K562 (cell line): Measurements from ENCODE around the gene CHD2. TPM values are rescaled to one million over a fixed set of nuclear protein-coding genes. Genes with fewer than 3 reads are reported as not detected.

ENCODE experiments used
- ARID3B ChIP-seq: fragments of 250-450 bp; sonication (Bioruptor Pico); IDR thresholded peaks from 2 replicates; pipeline ENCODE4 v1.4.0; 2020; ENCODE audit warnings: borderline replicate concordance
- EP400 ChIP-seq: fragments of 450-650 bp; IDR thresholded peaks from 2 replicates; pipeline ENCODE4 v1.6.1; 2017; ENCODE audit warnings: antibody characterized with exemption, mild to moderate bottlenecking, moderate library complexity
- IFI16 ChIP-seq: fragments of 250-450 bp; sonication (Bioruptor Pico); IDR thresholded peaks from 2 replicates; pipeline ENCODE4 v2.1.2; 2022; ENCODE audit warnings: mild to moderate bottlenecking, inconsistent platforms
- MTA2 ChIP-seq: fragments of 450-650 bp; IDR thresholded peaks from 2 replicates; pipeline ENCODE4 v1.6.1; 2016; ENCODE audit warnings: low read depth
- SLC30A9 ChIP-seq: fragments of 250-450 bp; sonication (Bioruptor Pico); IDR thresholded peaks from 2 replicates; pipeline ENCODE4 v1.8.0; 2022; ENCODE audit warnings: mild to moderate bottlenecking, moderate library complexity
- SNIP1 ChIP-seq: fragments of 450-650 bp; IDR thresholded peaks from 2 replicates; pipeline ENCODE4 v1.7.1; 2017; ENCODE audit warnings: low read depth, mild to moderate bottlenecking
- STAT6 ChIP-seq: sonication (generic); formaldehyde crosslinking; IDR thresholded peaks from 2 replicates; pipeline ENCODE4 v1.8.1; 2023; ENCODE audit warnings: mild to moderate bottlenecking, missing genetic modification reagents
- TCF7L2 ChIP-seq: fragments of 150-350 bp; IDR thresholded peaks from 2 replicates; pipeline ENCODE4 v1.6.1; 2016; ENCODE audit warnings: low read depth, mild to moderate bottlenecking, low read length, moderate library complexity
- TSHZ1 ChIP-seq: fragments of 250-450 bp; sonication (Bioruptor Pico); IDR thresholded peaks from 2 replicates; pipeline ENCODE4 v1.4.0; 2020; ENCODE audit warnings: mild to moderate bottlenecking, moderate library complexity
- ZNF586 ChIP-seq: fragments of 450-650 bp; formaldehyde crosslinking; conservative IDR thresholded peaks from 2 replicates; pipeline ENCODE4 v1.4.0; 2020; ENCODE audit warnings: mild to moderate bottlenecking, moderate library complexity
- polyA plus RNA-seq, 8 experiments: library from polyadenylated mRNA; depleted of rRNA in 4 of 8; stranded (reverse) in 5 of 8; unstranded in 3 of 8; fragments of >200 nt; fragmentation: Nextera tagmentation in 2 of 8; fragmentation: Illumina TruSeq in 1 of 8; extraction: Ambion mirVana in 2 of 8; extraction: Trizol in 1 of 8; gene quantifications; 2 replicates each; pipeline versions ENCODE4 v1.2.1 to v1.2.3, GENCODE V29; 2011 to 2014; ENCODE audit warnings: inconsistent platforms in 1 of 8, missing spikeins in 1 of 8
- total RNA-seq, 7 experiments: library from RNA; depleted of rRNA in 6 of 7; stranded (reverse); fragments of >200 nt in 6 of 7; fragmentation: Illumina TruSeq in 2 of 7; extraction: Trizol in 2 of 7; gene quantifications; 2 replicates each; pipeline versions ENCODE4 v1.2.1 to v1.2.3, GENCODE V29; 2011 to 2021; ENCODE audit warnings: low replicate concordance in 1 of 7
- TF ChIP-seq, protein P1 (sequence below): fragments of 450-650 bp; IDR thresholded peaks from 2 replicates; pipeline ENCODE4 v1.6.1; 2017; ENCODE audit warnings: antibody characterized with exemption
- TF ChIP-seq, protein P2 (sequence below): fragments of 450-650 bp; formaldehyde crosslinking; IDR thresholded peaks from 2 replicates; pipeline ENCODE4 v1.4.0; 2022; ENCODE audit warnings: missing genetic modification characterization

CHD2 gene
- total and polyA plus RNA-seq, 9 of the 15 experiments (the other 6 are each of a cell fraction or from before 2014, with no cell fraction given), result 38.9 to 70.8 (median 56.2) TPM

DNA sequence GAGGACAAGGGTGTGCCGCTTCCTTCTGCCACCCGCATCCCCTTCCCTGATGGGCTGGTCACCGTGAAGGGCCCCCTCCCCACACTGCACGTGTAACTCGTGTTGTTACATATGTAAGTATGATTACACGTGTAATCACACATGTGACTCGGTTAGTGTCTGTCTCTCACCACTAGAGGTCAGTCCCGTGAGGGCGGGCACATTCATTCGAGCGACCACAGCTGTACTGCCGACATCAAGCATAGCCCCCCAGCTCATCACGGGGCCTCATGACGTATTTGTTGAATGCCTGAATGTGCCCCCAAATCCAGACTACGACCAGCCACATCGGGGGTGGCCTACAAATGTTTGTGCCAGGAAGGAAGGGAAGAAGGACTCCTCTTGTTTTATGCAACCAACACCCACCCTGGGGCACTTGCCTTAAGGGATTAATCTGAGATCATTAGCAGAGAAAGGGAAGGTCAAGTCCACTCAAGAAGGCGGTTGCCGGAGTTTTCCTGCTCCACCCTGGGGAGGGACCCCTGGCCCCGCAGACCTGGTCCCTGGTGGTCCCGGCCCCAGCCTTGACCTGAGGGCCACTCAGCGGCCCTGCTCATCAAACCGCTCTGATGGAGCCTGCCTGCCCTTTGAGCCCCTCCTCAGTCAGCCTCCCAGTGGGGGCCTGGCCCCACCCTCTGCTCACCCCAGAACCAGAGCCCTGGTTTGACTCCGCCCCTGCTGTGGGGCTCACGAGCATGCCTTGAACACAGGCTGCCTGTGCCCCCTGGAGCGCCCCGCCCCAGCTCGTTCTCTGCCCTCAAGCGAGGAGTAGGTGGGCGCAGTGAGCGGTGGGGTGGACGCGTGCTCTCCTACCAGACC, 136.1 kb downstream of the CHD2 start (continued):
- TF ChIP-seq STAT6 (CRISPR knock-in tag) (no peak), SLC30A9 (CRISPR knock-in tag) (no peak), TCF7L2 (no peak), IFI16 (CRISPR knock-in tag) (no peak), ZNF586 (CRISPR knock-in tag) (no peak), ARID3B (CRISPR knock-in tag) (no peak), MTA2 (no peak), TSHZ1 (CRISPR knock-in tag) (no peak), SNIP1 (no peak), EP400 (peak; percentile 47; the same call in 1 of the 2 replicates)
- TF ChIP-seq, protein P1, sequence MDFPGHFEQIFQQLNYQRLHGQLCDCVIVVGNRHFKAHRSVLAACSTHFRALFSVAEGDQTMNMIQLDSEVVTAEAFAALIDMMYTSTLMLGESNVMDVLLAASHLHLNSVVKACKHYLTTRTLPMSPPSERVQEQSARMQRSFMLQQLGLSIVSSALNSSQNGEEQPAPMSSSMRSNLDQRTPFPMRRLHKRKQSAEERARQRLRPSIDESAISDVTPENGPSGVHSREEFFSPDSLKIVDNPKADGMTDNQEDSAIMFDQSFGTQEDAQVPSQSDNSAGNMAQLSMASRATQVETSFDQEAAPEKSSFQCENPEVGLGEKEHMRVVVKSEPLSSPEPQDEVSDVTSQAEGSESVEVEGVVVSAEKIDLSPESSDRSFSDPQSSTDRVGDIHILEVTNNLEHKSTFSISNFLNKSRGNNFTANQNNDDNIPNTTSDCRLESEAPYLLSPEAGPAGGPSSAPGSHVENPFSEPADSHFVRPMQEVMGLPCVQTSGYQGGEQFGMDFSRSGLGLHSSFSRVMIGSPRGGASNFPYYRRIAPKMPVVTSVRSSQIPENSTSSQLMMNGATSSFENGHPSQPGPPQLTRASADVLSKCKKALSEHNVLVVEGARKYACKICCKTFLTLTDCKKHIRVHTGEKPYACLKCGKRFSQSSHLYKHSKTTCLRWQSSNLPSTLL, result no peak
- TF ChIP-seq, protein P2, sequence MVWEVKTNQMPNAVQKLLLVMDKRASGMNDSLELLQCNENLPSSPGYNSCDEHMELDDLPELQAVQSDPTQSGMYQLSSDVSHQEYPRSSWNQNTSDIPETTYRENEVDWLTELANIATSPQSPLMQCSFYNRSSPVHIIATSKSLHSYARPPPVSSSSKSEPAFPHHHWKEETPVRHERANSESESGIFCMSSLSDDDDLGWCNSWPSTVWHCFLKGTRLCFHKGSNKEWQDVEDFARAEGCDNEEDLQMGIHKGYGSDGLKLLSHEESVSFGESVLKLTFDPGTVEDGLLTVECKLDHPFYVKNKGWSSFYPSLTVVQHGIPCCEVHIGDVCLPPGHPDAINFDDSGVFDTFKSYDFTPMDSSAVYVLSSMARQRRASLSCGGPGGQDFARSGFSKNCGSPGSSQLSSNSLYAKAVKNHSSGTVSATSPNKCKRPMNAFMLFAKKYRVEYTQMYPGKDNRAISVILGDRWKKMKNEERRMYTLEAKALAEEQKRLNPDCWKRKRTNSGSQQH (CRISPR knock-in tag), result no peak
